SK-N-SH treated with all-trans-retinoic acid at 6 μM for 48 hours (cell line): Measurements from ENCODE around the gene FBLN7.

Experiments
- ARNTL ChIP-seq: fragments of 450-650 bp; formaldehyde crosslinking; IDR thresholded peaks from 2 replicates; pipeline ENCODE4 v1.5.0; 2020; ENCODE audit warnings: low read depth, mild to moderate bottlenecking, moderate library complexity, borderline replicate concordance
- BACH2 ChIP-seq: fragments of 250-450 bp; sonication (Bioruptor Pico); IDR thresholded peaks from 2 replicates; pipeline ENCODE4 v1.9.0; 2021; ENCODE audit warnings: mild to moderate bottlenecking, borderline replicate concordance
- ISL1 ChIP-seq: fragments of 250-450 bp; sonication (Bioruptor Pico); IDR thresholded peaks from 2 replicates; pipeline ENCODE4 v2.1.2; 2022; ENCODE audit warnings: mild to moderate bottlenecking, moderate library complexity
- PATZ1 ChIP-seq: fragments of 250-450 bp; sonication (Bioruptor Pico); IDR thresholded peaks from 2 replicates; pipeline ENCODE4 v1.8.0; 2020; ENCODE audit warnings: mild to moderate bottlenecking, moderate library complexity, borderline replicate concordance
- POU6F1 ChIP-seq: fragments of 250-450 bp; sonication (Bioruptor Pico); IDR thresholded peaks from 2 replicates; pipeline ENCODE4 v1.8.0; 2021; ENCODE audit warnings: low read depth, mild to moderate bottlenecking, moderate library complexity, borderline replicate concordance
- TOX ChIP-seq: fragments of 250-450 bp; sonication (Bioruptor Pico); IDR thresholded peaks from 2 replicates; pipeline ENCODE4 v1.8.0; 2021; ENCODE audit warnings: mild to moderate bottlenecking, moderate library complexity, borderline replicate concordance
- ZFP30 ChIP-seq: fragments of 450-650 bp; formaldehyde crosslinking; IDR thresholded peaks from 2 replicates; pipeline ENCODE4 v1.5.0; 2022; ENCODE audit warnings: mild to moderate bottlenecking, moderate library complexity
- TF ChIP-seq, protein P1 (sequence below): fragments of 250-450 bp; sonication (Bioruptor Pico); IDR thresholded peaks from 2 replicates; pipeline ENCODE4 v1.5.1; 2020; ENCODE audit warnings: low read depth, mild to moderate bottlenecking, moderate library complexity
- TF ChIP-seq, protein P2 (sequence below): fragments of 250-450 bp; sonication (Bioruptor Pico); IDR thresholded peaks from 2 replicates; pipeline ENCODE4 v1.5.1; 2021; ENCODE audit warnings: mild to moderate bottlenecking, moderate library complexity

GRCh38 chr2:112150447-112150846, 12.3 kb downstream of the FBLN7 start:
- TF ChIP-seq, protein P1, sequence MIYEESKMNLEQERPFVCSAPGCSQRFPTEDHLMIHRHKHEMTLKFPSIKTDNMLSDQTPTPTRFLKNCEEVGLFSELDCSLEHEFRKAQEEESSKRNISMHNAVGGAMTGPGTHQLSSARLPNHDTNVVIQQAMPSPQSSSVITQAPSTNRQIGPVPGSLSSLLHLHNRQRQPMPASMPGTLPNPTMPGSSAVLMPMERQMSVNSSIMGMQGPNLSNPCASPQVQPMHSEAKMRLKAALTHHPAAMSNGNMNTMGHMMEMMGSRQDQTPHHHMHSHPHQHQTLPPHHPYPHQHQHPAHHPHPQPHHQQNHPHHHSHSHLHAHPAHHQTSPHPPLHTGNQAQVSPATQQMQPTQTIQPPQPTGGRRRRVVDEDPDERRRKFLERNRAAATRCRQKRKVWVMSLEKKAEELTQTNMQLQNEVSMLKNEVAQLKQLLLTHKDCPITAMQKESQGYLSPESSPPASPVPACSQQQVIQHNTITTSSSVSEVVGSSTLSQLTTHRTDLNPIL (CRISPR knock-in tag): no peak
- TF ChIP-seq PATZ1 (CRISPR knock-in tag): no peak
- no peak for TF ChIP-seq POU6F1 (CRISPR knock-in tag)
- TF ChIP-seq BACH2 (CRISPR knock-in tag): no peak
- no peak for TF ChIP-seq TOX (CRISPR knock-in tag)
- TF ChIP-seq ISL1: no peak
- no peak for TF ChIP-seq ARNTL (CRISPR knock-in tag)
- TF ChIP-seq ZFP30 (CRISPR knock-in tag): no peak
- TF ChIP-seq, protein P2, sequence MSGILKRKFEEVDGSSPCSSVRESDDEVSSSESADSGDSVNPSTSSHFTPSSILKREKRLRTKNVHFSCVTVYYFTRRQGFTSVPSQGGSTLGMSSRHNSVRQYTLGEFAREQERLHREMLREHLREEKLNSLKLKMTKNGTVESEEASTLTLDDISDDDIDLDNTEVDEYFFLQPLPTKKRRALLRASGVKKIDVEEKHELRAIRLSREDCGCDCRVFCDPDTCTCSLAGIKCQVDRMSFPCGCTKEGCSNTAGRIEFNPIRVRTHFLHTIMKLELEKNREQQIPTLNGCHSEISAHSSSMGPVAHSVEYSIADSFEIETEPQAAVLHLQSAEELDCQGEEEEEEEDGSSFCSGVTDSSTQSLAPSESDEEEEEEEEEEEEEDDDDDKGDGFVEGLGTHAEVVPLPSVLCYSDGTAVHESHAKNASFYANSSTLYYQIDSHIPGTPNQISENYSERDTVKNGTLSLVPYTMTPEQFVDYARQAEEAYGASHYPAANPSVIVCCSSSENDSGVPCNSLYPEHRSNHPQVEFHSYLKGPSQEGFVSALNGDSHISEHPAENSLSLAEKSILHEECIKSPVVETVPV (CRISPR knock-in tag): no peak
